ENCODE data around the gene ASB13.

GRCh38 chr10:5609952-5610616, 56.3 kb downstream of the ASB13 start:
- TF ChIP-seq JUND (CRISPR knock-in tag; IDR thresholded peaks at IDR 0.05) (no peak), RFX5 (IDR thresholded peaks at IDR 0.05; ENCODE audit: low read depth, low read length) (no peak)
